ENCODE data around the gene CYBRD1.

CYBRD1 gene

DNA sequence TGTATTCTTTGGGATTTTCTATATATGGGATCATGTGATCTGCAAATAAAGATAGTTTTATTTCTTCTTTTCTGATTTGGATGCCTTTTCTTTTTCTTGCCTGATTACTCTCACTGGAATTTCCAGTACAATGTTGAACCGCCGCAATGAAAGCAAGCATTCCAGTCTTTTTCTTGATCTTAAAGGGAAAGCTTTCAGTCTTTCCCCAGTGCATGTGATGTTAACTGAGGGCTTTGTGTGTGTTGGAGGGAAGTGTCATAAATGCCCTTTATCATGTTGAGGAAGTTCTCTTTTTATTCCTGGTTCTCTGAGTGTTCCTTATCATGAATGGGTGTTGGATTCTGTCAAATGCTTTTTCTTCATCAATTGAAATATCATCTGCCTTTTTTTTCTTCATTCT, 16.9 kb upstream of the CYBRD1 start:
- Mint-ChIP-seq H3K27me3 (peaks cover 4% of the 10 kb centered on the region), H3K36me3 (no peaks in the 10 kb centered on the region), H3K9me3 (no peaks in the 10 kb centered on the region), H3K4me1 (no peaks in the 10 kb centered on the region), H3K4me3 (no peak overlapping the region), H3K27ac (no peak overlapping the region)
- DNase-seq = no peak
- CTCF ChIA-PET = no interaction called here

DNA sequence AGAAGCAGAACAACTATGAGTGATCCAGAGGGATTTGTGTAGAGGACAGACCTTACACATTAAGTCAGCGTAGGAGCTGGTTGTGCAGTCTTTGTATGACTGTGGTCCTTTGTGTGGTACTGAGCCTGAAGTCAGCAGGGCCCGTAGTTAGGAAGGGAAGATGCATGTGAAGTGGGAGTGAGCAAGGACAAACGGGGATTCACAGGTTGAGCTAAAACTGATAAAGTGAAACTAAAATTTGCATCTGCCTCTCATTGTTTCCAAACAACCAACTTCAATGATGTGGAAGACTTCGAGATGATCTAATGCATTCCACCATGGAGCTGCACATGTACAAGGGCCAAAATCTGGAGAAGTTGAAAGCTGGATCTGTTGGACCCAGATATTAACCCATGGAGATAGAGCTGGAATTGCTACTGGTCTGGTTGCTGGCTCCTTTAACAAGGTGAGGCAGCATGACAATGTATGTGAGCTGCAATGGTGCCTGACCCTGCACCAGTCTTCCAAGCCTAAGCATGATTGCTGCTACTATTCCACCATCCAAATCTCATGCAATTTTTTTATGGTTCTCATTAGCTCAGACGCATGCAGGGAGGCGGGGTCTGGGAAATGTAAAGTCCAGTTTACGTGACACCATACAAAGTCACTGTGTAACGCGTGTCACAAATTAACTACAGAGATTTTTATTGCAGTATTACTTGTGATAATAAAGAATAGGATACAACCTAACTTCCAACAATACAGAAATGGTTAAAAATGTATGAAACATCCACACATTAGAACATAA, 12.1 kb upstream of the CYBRD1 start:
- DNase-seq = no peak
- Mint-ChIP-seq H3K27me3 (peaks cover 14% of the 10 kb centered on the region), H3K4me1 (peaks cover 5% of the 10 kb centered on the region), H3K27ac (no peak overlapping the region), H3K36me3 (no peaks in the 10 kb centered on the region), H3K9me3 (no peaks in the 10 kb centered on the region), H3K4me3 (no peak overlapping the region)
- CTCF ChIA-PET = interaction anchor here (1.4 kb wide), 1 partner anchor 11 kb away, joined by 5 read pairs; no protein-coding TSS in a partner anchor

DNA sequence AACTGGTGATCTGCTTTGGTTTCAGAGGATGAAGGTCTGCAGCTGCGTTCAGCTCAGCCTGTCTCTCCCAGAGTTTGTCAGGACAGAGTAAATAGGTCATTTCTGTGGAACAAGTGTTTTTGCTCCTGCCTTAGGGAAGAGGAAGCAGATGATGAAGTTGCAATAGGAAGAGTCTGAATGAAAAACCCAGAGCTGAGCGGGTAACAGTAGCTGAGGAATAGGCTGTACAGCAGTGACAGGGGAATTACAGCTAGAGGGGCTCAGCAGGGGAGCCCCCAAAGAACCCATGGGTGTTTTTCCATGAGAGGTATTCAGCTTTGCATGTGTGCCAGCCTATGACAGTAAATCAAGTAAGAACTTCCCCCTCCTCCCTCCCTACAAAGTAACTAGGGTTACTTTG, 10.3 kb upstream of the CYBRD1 start:
- no peaks in the 10 kb centered on the region for H3K36me3 Mint-ChIP-seq
- H3K9me3 Mint-ChIP-seq = no peaks in the 10 kb centered on the region
- H3K27ac Mint-ChIP-seq = no peak overlapping the region
- DNase-seq = no peak
- H3K4me1 Mint-ChIP-seq = peaks cover 5% of the 10 kb centered on the region
- no peak overlapping the region for H3K4me3 Mint-ChIP-seq
- peaks cover 23% of the 10 kb centered on the region for H3K27me3 Mint-ChIP-seq
- CTCF ChIA-PET = no interaction called here

DNA sequence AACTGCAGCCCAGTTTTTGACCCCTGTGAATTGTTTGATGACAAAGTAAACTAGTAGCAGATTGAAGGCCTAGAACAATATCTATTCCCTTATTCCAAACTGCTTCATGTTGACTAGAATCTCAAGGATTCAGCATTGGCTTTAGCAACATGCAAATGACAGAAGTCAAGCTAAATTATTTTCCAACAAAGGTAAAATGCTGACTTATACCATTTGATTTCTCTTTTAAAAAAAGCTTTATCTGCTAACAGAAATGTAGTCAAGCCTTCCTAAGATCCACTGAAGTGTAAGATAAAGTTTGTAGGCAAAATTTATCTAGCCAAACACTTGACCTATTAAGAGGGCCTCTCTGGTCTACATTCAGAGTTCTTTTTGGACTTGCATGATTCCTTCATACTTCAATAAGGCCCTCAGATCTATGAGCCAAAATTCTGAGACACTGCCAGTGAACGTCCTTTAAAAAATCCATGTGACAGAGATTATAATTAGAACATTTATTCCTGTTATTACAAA, 9.5 kb upstream of the CYBRD1 start:
- H3K27me3 Mint-ChIP-seq = peaks cover 22% of the 10 kb centered on the region
- DNase-seq = no peak
- CTCF ChIA-PET = no interaction called here
- H3K4me1 Mint-ChIP-seq = peaks cover 5% of the 10 kb centered on the region
- H3K27ac Mint-ChIP-seq = no peak overlapping the region
- no peaks in the 10 kb centered on the region for H3K9me3 Mint-ChIP-seq
- no peak overlapping the region for H3K4me3 Mint-ChIP-seq
- no peaks in the 10 kb centered on the region for H3K36me3 Mint-ChIP-seq

DNA sequence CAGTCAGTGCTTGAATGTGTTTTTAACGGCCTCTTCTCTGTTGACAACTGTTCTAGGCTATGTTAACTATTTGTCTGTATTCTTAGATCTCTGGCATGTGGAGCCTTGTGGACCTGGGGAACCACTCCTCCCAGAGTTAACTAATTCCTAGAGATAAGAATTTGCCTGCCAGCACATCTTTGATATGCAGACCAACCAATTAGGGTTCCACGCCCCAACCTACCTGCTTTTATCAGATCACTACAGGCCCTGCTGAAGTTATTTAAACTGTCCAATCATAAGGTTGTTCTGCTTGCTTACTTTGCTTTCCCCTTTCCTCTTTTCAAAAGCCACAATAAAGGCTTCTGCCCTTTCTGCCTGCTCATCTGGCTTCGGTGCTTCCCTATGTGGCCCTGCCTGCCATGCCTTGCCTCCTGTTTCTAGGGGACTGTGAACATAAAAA, 8.5 kb upstream of the CYBRD1 start:
- H3K4me1 Mint-ChIP-seq = peaks cover 5% of the 10 kb centered on the region
- H3K4me3 Mint-ChIP-seq = no peak overlapping the region
- no peak for DNase-seq
- H3K27me3 Mint-ChIP-seq = peaks cover 28% of the 10 kb centered on the region
- H3K36me3 Mint-ChIP-seq = no peaks in the 10 kb centered on the region
- H3K9me3 Mint-ChIP-seq = no peaks in the 10 kb centered on the region
- H3K27ac Mint-ChIP-seq = no peak overlapping the region
- CTCF ChIA-PET = no interaction called here

DNA sequence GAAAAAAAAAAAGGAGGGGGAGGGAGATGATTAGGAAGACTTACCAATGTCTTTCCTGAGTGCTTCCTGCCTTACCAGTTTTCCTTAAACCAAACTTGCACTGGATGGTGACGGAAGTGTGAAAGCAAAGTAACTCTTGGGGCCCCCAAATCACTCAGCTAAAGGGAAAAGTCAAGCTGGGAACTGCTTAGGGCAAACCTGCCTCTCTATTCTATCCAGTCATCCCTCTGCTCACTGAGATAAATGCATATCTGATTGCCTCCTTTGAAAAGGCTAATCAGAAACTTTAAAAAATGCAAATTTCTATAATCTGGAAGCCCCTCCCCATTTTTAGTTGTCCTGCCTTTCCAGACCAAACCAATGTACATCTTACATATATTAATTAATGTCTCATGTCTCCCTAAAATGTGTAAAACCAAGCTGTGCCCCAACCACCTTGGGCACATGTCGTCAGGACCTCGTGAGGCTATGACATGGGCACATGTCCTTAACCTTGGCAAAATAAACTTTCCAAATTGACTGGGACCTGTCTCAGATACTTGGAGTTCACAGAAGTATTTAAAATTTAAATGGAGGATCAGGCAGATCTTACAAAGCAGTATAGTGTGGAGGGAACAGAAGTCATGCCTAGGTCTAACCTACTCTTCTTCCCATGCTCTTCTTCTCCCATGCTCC, 7.2 kb upstream of the CYBRD1 start:
- Mint-ChIP-seq H3K4me1 (peaks cover 5% of the 10 kb centered on the region), H3K27ac (no peak overlapping the region), H3K9me3 (no peaks in the 10 kb centered on the region), H3K36me3 (no peaks in the 10 kb centered on the region), H3K27me3 (peaks cover 37% of the 10 kb centered on the region), H3K4me3 (no peak overlapping the region)
- CTCF ChIA-PET = no interaction called here
- no peak for DNase-seq

DNA sequence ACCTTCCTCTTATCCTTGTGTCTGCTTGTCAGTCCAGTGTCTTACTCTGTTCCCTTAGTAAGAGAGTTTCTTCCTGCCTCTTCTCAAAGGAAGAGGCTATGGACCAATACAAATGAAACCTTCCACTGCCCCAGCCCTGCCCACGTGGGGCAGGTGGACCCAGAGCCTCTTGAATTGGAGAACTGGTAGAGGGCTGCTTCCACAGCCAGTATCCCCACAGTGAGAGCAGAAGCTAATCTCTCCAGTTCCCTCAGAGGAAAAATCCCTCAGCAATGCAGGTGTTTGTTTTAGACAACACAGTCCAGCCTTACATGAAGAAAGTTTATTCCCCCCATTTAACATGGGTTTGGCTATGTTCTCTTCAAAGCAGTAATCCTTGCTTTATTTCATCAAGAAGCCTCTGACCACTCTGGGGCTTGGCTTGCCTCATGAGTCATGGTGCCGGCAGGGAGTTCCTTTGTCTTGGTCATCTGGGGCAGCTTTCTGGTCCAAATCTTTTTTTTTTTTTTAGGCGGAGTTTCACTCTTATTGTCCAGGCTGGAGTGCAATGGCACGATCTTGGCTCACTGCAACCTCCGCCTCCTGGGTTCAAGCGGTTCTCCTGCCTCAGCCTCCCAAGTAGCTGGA, 6.5 kb upstream of the CYBRD1 start:
- no peaks in the 10 kb centered on the region for H3K36me3 Mint-ChIP-seq
- CTCF ChIA-PET = no interaction called here
- DNase-seq = no peak
- no peaks in the 10 kb centered on the region for H3K9me3 Mint-ChIP-seq
- no peak overlapping the region for H3K27ac Mint-ChIP-seq
- peaks cover 45% of the 10 kb centered on the region for H3K27me3 Mint-ChIP-seq
- H3K4me1 Mint-ChIP-seq = peaks cover 5% of the 10 kb centered on the region
- no peak overlapping the region for H3K4me3 Mint-ChIP-seq

DNA sequence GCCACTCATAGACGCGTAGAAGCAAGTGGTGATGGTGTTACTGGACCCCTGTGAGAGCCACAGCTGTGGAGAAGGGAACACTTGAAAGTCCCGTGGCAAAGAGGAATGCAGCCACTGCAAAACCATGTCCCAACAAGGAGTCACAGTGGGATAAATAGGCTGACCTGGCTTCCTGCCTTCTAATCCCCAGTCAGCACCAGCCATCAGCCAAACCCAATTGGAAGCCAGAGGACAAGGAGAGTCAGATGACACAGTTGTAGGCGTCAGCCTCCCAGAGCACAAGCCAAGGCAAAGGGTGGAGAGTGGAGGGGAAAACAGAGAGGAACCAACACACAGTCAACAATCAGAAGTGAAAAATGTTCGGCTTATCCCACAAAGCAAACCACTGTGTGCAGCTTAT, 5.5 kb upstream of the CYBRD1 start:
- Mint-ChIP-seq H3K4me3 (no peak overlapping the region), H3K9me3 (no peaks in the 10 kb centered on the region), H3K36me3 (no peaks in the 10 kb centered on the region), H3K27me3 (peaks cover 54% of the 10 kb centered on the region), H3K27ac (no peak overlapping the region), H3K4me1 (peaks cover 8% of the 10 kb centered on the region)
- no peak for DNase-seq
- CTCF ChIA-PET = no interaction called here

DNA sequence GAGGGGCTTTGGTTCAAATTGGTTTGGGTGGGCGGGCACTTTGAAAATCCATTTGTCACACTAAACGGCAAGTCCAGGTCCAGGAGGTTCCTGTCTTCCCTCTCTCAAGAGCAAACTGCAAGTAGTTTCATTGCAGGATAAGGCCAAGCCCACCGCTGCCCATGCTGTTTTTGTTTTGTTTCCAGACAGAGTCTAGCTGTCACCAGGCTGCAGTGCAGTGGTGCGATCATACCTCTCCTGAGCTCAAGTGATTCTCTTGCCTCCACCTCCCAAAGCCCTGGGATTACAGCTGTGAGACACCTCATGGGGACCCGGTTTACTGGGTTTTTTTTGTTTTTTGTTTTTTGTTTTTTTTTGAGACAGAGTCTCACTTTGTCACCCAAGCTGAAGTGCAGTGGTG, 1.8 kb upstream of the CYBRD1 start:
- H3K4me1 Mint-ChIP-seq = peaks cover 15% of the 10 kb centered on the region
- H3K4me3 Mint-ChIP-seq = no peak overlapping the region
- no peaks in the 10 kb centered on the region for H3K36me3 Mint-ChIP-seq
- CTCF ChIA-PET = interaction anchor here (1.8 kb wide), 1 partner anchor 9 kb away, joined by 5 read pairs; no protein-coding TSS in a partner anchor
- H3K9me3 Mint-ChIP-seq = no peaks in the 10 kb centered on the region
- no peak overlapping the region for H3K27ac Mint-ChIP-seq
- H3K27me3 Mint-ChIP-seq = peaks cover 77% of the 10 kb centered on the region
- no peak for DNase-seq

DNA sequence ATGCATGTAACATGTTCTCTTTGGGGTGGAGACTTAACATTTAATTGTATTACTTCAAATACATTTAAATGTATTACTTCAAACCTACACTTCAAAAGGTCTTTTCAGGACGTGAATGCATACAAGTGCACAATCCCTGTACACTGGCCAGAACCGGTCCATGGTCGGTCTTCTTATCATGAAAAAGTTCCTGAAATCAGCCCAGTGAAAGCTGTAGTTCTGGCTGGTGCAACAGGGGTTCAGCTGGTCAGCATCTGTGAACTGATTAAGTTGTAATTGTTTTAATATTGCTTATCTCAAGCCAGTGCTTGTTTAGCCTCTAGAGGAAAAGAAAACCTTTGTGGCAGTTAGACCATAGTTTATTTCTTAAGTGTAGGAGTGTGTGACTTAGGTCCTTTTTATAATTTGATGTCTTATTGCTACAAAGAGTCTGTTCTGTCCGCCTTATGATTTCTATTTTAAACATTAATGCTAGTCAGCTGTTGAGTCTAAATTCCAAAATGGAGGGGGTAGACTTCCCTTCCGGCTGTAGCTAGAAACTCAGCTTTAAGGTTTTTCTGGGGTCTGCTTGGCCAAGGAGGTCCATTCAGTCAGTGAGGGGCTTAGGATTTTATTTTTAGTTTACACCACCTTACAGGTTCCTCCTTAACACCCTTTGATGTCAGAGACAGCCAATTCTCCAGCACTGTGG, 768 bp upstream of the CYBRD1 start:
- peak overlapping the region; percentile 73 for H3K4me3 Mint-ChIP-seq
- H3K9me3 Mint-ChIP-seq = no peaks in the 10 kb centered on the region
- DNase-seq = no peak
- H3K27me3 Mint-ChIP-seq = peaks cover 78% of the 10 kb centered on the region
- no peaks in the 10 kb centered on the region for H3K36me3 Mint-ChIP-seq
- H3K4me1 Mint-ChIP-seq = peaks cover 15% of the 10 kb centered on the region
- CTCF ChIA-PET = interaction anchor here (1.1 to 1.8 kb wide), 2 partner anchors 10 to 593 kb away, joined by 3 to 5 read pairs; no protein-coding TSS in a partner anchor
- no peak overlapping the region for H3K27ac Mint-ChIP-seq

DNA sequence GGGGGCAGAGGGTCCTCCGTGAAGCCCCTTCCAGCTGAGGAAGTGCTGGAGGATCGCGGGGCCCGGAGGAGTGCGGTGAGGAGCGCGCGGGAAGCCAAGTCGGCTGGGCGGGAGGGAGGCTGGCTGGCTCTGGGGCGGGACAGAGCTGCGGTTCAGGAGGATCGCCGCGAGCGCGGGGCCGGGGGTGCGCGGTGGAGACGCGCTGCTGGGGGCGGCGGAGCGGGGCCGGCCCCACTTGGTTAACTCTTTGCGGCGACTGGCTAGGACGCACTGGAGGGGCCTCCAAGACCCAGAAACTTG, 464 bp downstream of the CYBRD1 start:
- H3K4me1 Mint-ChIP-seq = peaks cover 15% of the 10 kb centered on the region
- peaks cover 81% of the 10 kb centered on the region for H3K27me3 Mint-ChIP-seq
- DNase-seq = peak; percentile 27

DNA sequence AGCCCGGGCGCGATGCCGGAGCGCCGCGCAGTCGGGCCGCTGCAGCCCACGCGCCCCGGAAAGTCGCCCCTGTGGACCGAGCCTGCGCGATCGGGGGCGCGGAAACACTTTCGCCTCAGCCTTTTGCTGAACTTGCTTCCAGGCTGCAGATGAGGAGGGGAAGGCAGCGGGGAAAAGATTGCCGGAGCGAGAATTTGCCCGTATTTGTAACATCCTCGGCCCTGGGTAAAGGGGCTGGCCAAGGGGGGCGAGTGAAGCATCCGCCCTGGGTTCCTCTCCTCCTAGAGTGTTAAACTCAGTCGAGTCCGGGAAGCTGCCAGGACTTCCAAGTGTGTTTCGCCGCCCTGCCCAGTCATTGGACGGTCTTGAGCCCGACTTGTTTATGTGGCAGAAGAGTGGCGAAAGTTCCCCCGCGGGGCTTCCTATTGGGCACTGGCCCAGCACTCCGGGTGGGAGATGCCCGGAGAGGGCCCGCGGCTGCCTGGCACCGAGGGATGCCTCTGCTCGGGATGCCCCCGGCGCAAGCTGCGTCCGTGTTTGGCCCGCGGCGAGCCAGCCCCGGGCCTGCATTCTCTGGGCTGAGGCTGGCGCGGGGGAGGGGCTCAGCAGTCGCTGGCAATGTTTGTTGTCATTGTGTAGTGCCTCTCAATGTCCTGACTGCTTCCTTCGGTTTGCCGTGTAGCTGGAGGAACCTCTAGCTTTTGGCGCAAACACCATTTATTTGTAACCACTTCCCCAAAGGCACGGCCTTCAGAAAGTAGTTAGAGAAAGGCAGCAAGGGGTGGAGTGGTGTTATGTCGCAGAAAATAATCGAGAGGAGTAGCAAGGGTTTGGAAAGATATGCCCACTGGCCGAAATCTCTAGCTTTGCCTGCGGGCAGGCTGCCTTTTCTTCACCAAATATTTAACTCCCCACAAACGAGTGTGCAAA, 1.1 kb downstream of the CYBRD1 start:
- CTCF ChIA-PET = no interaction called here
- no peaks in the 10 kb centered on the region for H3K9me3 Mint-ChIP-seq
- H3K27me3 Mint-ChIP-seq = peaks cover 80% of the 10 kb centered on the region
- no peak overlapping the region for H3K27ac Mint-ChIP-seq
- peaks cover 15% of the 10 kb centered on the region for H3K4me1 Mint-ChIP-seq
- no peak for DNase-seq
- no peaks in the 10 kb centered on the region for H3K36me3 Mint-ChIP-seq
- H3K4me3 Mint-ChIP-seq = peak overlapping the region; percentile 73

More for the DNA sequence above, 464 bp downstream of the CYBRD1 start:
- no peaks in the 10 kb centered on the region for H3K9me3 Mint-ChIP-seq
- CTCF ChIA-PET = no interaction called here
- H3K4me3 Mint-ChIP-seq = peak overlapping the region; percentile 73
- no peak overlapping the region for H3K27ac Mint-ChIP-seq
- H3K36me3 Mint-ChIP-seq = no peaks in the 10 kb centered on the region

DNA sequence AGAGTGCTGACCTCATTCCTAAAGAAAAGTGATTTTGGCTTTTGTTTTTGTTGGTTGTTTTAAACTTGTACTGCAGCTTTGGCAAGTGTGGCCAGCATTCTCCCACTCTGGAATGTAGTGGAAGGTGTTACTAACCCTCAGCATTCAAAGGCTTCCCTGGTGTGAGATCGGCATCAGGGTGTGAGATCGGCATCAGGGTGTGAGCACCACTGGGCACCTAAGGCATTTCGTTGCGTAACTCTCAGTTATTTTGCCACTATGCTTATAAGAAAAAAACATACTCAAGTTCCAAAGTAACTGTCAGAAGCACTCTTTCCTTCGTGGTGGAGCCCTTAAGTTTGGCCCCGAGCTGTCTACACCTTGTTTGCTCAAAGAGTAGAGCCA, 1.7 kb downstream of the CYBRD1 start:
- peaks cover 15% of the 10 kb centered on the region for H3K4me1 Mint-ChIP-seq
- CTCF ChIA-PET = no interaction called here
- no peak overlapping the region for H3K27ac Mint-ChIP-seq
- no peak for DNase-seq
- no peaks in the 10 kb centered on the region for H3K9me3 Mint-ChIP-seq
- H3K4me3 Mint-ChIP-seq = no peak overlapping the region
- H3K27me3 Mint-ChIP-seq = peaks cover 81% of the 10 kb centered on the region
- H3K36me3 Mint-ChIP-seq = no peaks in the 10 kb centered on the region
